GM12878 (cell line): ENCODE data around the gene GABRG2. TPM values are rescaled to one million over a fixed set of nuclear protein-coding genes. Genes with fewer than 3 reads are reported as not detected.

Experiments used
- ATAC-seq: fragments of 200-7000 bp; cut with Tn5 transposase; 3 replicates; pipeline ENCODE4 v1.9.1; 2020; ENCODE audit warnings: mild to moderate bottlenecking, moderate library complexity
- BruUV-seq: library from RNA; stranded (reverse); fragments of 400-500 nt; replicated peaks from 2 replicates; lab custom pipeline; 2021; lab: Mats Ljungman, UMichigan
- CTCF ChIA-PET: fragments of 300-600 bp; sonication (Branson Sonifier 250); formaldehyde crosslinking; extraction: SDS; loops from one replicate; lab custom pipeline; 2021; ENCODE audit warnings: inconsistent platforms; lab: Yijun Ruan, JAX
- POLR2A ChIA-PET: fragments of 350-600 bp; formaldehyde crosslinking; extraction: SDS; loops from one replicate; lab custom pipeline; 2021; ENCODE audit warnings: inconsistent platforms; lab: Charles Lee
- RAD21 ChIA-PET: fragments of 300-600 bp; sonication (Branson Sonifier 250); formaldehyde crosslinking; loops from one replicate; lab custom pipeline; 2023; ENCODE audit warnings: antibody characterized with exemption; ENCODE audit not compliant: unreplicated experiment; lab: Charles Lee
- SMC1A ChIA-PET: fragments of 300-600 bp; sonication (Branson Sonifier 250); formaldehyde crosslinking; loops from one replicate; lab custom pipeline; 2023; ENCODE audit not compliant: unreplicated experiment, uncharacterized antibody; lab: Charles Lee
- DNase-seq: peaks from one replicate; pipeline ENCODE4 v3.0.0-alpha.2; 2011; ENCODE audit warnings: low read depth, low spot score
- FAIRE-seq: peaks from 3 replicates; lab custom pipeline; 2011; peaks lifted over from hg19 to GRCh38; lab: Jason Lieb, UNC
- H2AFZ ChIP-seq: 2 replicates; pipeline ENCODE4 v1.6.0; 2011; ENCODE audit warnings: low read depth, low read length, control low read depth; ENCODE audit not compliant: control insufficient read depth
- H3K27ac ChIP-seq: 2 replicates; pipeline ENCODE4 v1.5.1; 2011; ENCODE audit warnings: control low read depth; ENCODE audit not compliant: control insufficient read depth, insufficient read depth
- H3K27me3 ChIP-seq, 2 experiments: replicated peaks in 1 of 2; 2 replicates each; pipeline versions ENCODE4 v1.6.0 to v1.6.1; 2011; ENCODE audit warnings: low read length in 1 of 2; ENCODE audit not compliant: control insufficient read depth in 2 of 2, insufficient read depth in 2 of 2
- H3K36me3 ChIP-seq, 2 experiments: 2 replicates each; pipeline ENCODE4 v1.5.1; 2011; ENCODE audit warnings: low read length in 1 of 2; ENCODE audit not compliant: control insufficient read depth in 2 of 2, insufficient read depth in 2 of 2
- H3K4me1 ChIP-seq: 2 replicates; pipeline ENCODE4 v1.6.1; 2011; ENCODE audit warnings: mild to moderate bottlenecking, low read length, moderate library complexity, mixed read lengths; ENCODE audit not compliant: control insufficient read depth, insufficient read depth
- H3K4me2 ChIP-seq: 2 replicates; pipeline ENCODE4 v1.6.0; 2011; ENCODE audit warnings: control low read depth; ENCODE audit not compliant: control insufficient read depth, insufficient read depth
- H3K4me3 ChIP-seq: fragments of 200-600 bp; sonication (generic); 2 replicates; pipeline ENCODE4 v1.5.1; 2016
- H3K79me2 ChIP-seq: 2 replicates; pipeline ENCODE4 v1.6.0; 2011; ENCODE audit warnings: low read length; ENCODE audit not compliant: control insufficient read depth, insufficient read depth
- H3K9ac ChIP-seq: 2 replicates; pipeline ENCODE4 v1.8.0; 2011; ENCODE audit warnings: low read length, control low read depth, mixed read lengths; ENCODE audit not compliant: control insufficient read depth, insufficient read depth
- H3K9me3 ChIP-seq: replicated peaks from 3 replicates; pipeline ENCODE4 v1.5.1; 2011; ENCODE audit warnings: mild to moderate bottlenecking, low read length; ENCODE audit not compliant: control insufficient read depth, insufficient read depth
- H4K20me1 ChIP-seq: 2 replicates; pipeline ENCODE4 v1.6.0; 2011; ENCODE audit not compliant: control insufficient read depth, insufficient read depth
- BCL3 ChIP-seq: IDR thresholded peaks from 2 replicates; pipeline ENCODE4 v1.6.1; 2011; ENCODE audit warnings: borderline replicate concordance, low read depth, mild to moderate bottlenecking, moderate library complexity, low read length; ENCODE audit not compliant: insufficient read depth, poor library complexity, severe bottlenecking
- CBFB ChIP-seq: IDR thresholded peaks from 2 replicates; pipeline ENCODE4 v1.6.1; 2016; ENCODE audit warnings: antibody characterized with exemption, low read depth
- CBX3 ChIP-seq: fragments of 200-600 bp; sonication (generic); IDR thresholded peaks from 2 replicates; pipeline ENCODE4 v1.6.1; 2016; ENCODE audit warnings: low read depth, borderline replicate concordance
- CTCF ChIP-seq, 3 experiments: IDR thresholded peaks in 2 of 3; conservative IDR thresholded peaks in 1 of 3; 2 replicates each; pipeline ENCODE4 v1.5.1; 2011; ENCODE audit warnings: low read depth in 3 of 3, low read length in 3 of 3, mild to moderate bottlenecking in 3 of 3, control low read depth in 2 of 3, moderate library complexity in 2 of 3, inconsistent platforms in 1 of 3, mixed read lengths in 1 of 3; ENCODE audit not compliant: control insufficient read depth in 2 of 3, insufficient read depth in 1 of 3; ENCODE audit errors: extremely low read depth in 1 of 3
- E2F4 ChIP-seq: IDR thresholded peaks from 2 replicates; pipeline ENCODE4 v1.6.1; 2012; ENCODE audit warnings: low read depth, low read length, improper control_type of control experiment
- EP300 ChIP-seq, 2 experiments: fragments of 150-350 bp in 1 of 2; IDR thresholded peaks; 2 replicates each; pipeline ENCODE4 v1.6.1; 2011 to 2012; ENCODE audit warnings: low read depth in 2 of 2, low read length in 2 of 2, borderline replicate concordance in 1 of 2, improper control_type of control experiment in 1 of 2, inconsistent platforms in 1 of 2; ENCODE audit not compliant: control insufficient read depth in 1 of 2
- EZH2 ChIP-seq: IDR thresholded peaks from 2 replicates; pipeline ENCODE4 v1.6.1; 2012; ENCODE audit warnings: low read depth, mild to moderate bottlenecking, control low read depth, inconsistent platforms, low read length, borderline replicate concordance; ENCODE audit not compliant: control insufficient read depth
- HDAC2 ChIP-seq: fragments of 200-600 bp; sonication (generic); IDR thresholded peaks from 2 replicates; pipeline ENCODE4 v1.6.1; 2017
- HDAC6 ChIP-seq: fragments of 200-600 bp; sonication (generic); IDR thresholded peaks from one replicate; pipeline ENCODE4 v1.8.0; 2017; ENCODE audit warnings: antibody characterized with exemption; ENCODE audit not compliant: unreplicated experiment
- JUNB ChIP-seq: IDR thresholded peaks from 2 replicates; pipeline ENCODE4 v1.6.1; 2016; ENCODE audit warnings: antibody characterized with exemption, mild to moderate bottlenecking
- KDM1A ChIP-seq: fragments of 200-600 bp; sonication (generic); IDR thresholded peaks from 2 replicates; pipeline ENCODE4 v1.6.1; 2016; ENCODE audit warnings: borderline replicate concordance
- MTA2 ChIP-seq: fragments of 450-650 bp; IDR thresholded peaks from 2 replicates; pipeline ENCODE4 v1.6.1; 2016; ENCODE audit warnings: low read depth, mild to moderate bottlenecking, moderate library complexity
- PAX5 ChIP-seq: IDR thresholded peaks from 2 replicates; pipeline ENCODE4 v1.6.1; 2011; ENCODE audit warnings: low read depth, low read length, borderline replicate concordance
- PAX8 ChIP-seq: fragments of 450-650 bp; IDR thresholded peaks from 2 replicates; pipeline ENCODE4 v1.6.1; 2017; ENCODE audit warnings: mild to moderate bottlenecking, moderate library complexity
- SMAD1 ChIP-seq: fragments of 450-650 bp; IDR thresholded peaks from 2 replicates; pipeline ENCODE4 v1.6.1; 2018; ENCODE audit warnings: mild to moderate bottlenecking, low read depth; ENCODE audit not compliant: partially characterized antibody
- SUZ12 ChIP-seq: fragments of 200-600 bp; sonication (generic); IDR thresholded peaks from one replicate; pipeline ENCODE4 v1.6.1; 2018; ENCODE audit warnings: antibody characterized with exemption, mild to moderate bottlenecking; ENCODE audit not compliant: unreplicated experiment
- YBX1 ChIP-seq: fragments of 450-650 bp; IDR thresholded peaks from 2 replicates; pipeline ENCODE4 v1.6.1; 2016; ENCODE audit warnings: antibody characterized with exemption
- ZNF622 ChIP-seq: fragments of 450-650 bp; IDR thresholded peaks from 2 replicates; pipeline ENCODE4 v1.6.1; 2017; ENCODE audit warnings: mild to moderate bottlenecking, inconsistent platforms
- WGBS: methylation state at CpG from one replicate; pipeline ENCODE4 v1.1.6; 2016; ENCODE audit warnings: low lambda C conversion rate; ENCODE audit not compliant: insufficient replicate concordance, insufficient coverage; ENCODE audit errors: missing lambda C conversion rate; 5-methylcytosine and 5-hydroxymethylcytosine counted together
- in situ Hi-C: fragments of 300-500 bp; cut with MboI; formaldehyde crosslinking; loops from 9 replicates; pipeline ENCODE4 v1.14.3; 2018; ENCODE audit warnings: mixed read lengths
- intact Hi-C: fragments of 100-400 bp; cut with micrococcal nuclease; formaldehyde crosslinking; loops from one replicate; pipeline ENCODE4 v1.14.2; 2022; ENCODE audit not compliant: unreplicated experiment
- polyA plus RNA-seq, 11 experiments: library from polyadenylated mRNA; depleted of rRNA in 4 of 11; unstranded in 6 of 11; stranded (reverse) in 5 of 11; fragments of >200 nt; fragmentation: Nextera tagmentation in 4 of 11; fragmentation: Illumina TruSeq in 1 of 11; extraction: Ambion mirVana in 4 of 11; extraction: Trizol in 1 of 11; gene quantifications; 1 replicate in 1 of 11; 2 replicates in 10 of 11; pipeline versions ENCODE4 v1.2.1 to v1.2.3, GENCODE V29; 2011 to 2016; ENCODE audit warnings: inconsistent platforms in 2 of 11, missing spikeins in 2 of 11, low read depth in 1 of 11
- total RNA-seq, 4 experiments: library from RNA; depleted of rRNA in 3 of 4; stranded (reverse); fragments of >200 nt in 3 of 4; fragmentation: Illumina TruSeq in 1 of 4; extraction: Trizol in 1 of 4; gene quantifications; 2 replicates each; pipeline versions ENCODE4 v1.2.1 to v1.2.3, GENCODE V29; 2013 to 2021

GABRG2 gene
- total and polyA plus RNA-seq, 10 of the 15 experiments (the other 5 are each of a cell fraction or from before 2014, with no cell fraction given), result 0.34 TPM; not detected in 9

GRCh38 chr5:162067162-162067561 lies 411 bp upstream of the GABRG2 start:
- Histone ChIP-seq H2AFZ (no peak overlapping the region), H3K9ac (no peak overlapping the region), H3K9me3 (no peaks in the 10 kb centered on the region), H3K27me3 (no peaks in the 10 kb centered on the region; a peak in 1 of 4 replicates), H3K36me3 (no peaks in the 10 kb centered on the region), H3K27ac (no peak overlapping the region), H3K4me3 (no peak overlapping the region), H4K20me1 (no peaks in the 10 kb centered on the region), H3K4me1 (no peaks in the 10 kb centered on the region), H3K4me2 (no peak overlapping the region), H3K79me2 (no peaks in the 10 kb centered on the region)
- SMC1A ChIA-PET, result no interaction called here
- DNase-seq, result no peak
- CTCF ChIA-PET, result no interaction called here
- intact Hi-C loops (no loop called here), in situ Hi-C loops (no loop called here)
- RAD21 ChIA-PET, result no interaction called here
- FAIRE-seq, result no peak
- ATAC-seq, result no peak
- 2% methylated on average over 7 of the region's 7 CpGs for WGBS
- BruUV-seq, result no TSS peak
- POLR2A ChIA-PET, result no interaction called here
- TF ChIP-seq EP300 (IDR thresholded peaks at IDR 0.05; ENCODE audit: borderline replicate concordance in 1 of 2, control insufficient read depth in 1 of 2, low read depth in 2 of 2, low read length in 2 of 2), result no peak
- no peak for TF ChIP-seq JUNB
- no peak for TF ChIP-seq HDAC6
- no peak for TF ChIP-seq MTA2
- TF ChIP-seq EZH2, result no peak
- TF ChIP-seq ZNF622, result no peak
- no peak for TF ChIP-seq BCL3
- no peak for TF ChIP-seq HDAC2
- no peak for TF ChIP-seq E2F4
- no peak for TF ChIP-seq PAX5
- no peak for TF ChIP-seq YBX1
- no peak for TF ChIP-seq CBX3
- TF ChIP-seq SMAD1, result no peak
- TF ChIP-seq CBFB, result no peak
- no peak for TF ChIP-seq PAX8
- no peak for TF ChIP-seq CTCF (IDR thresholded peaks at IDR 0.05 in 2 of 3, conservative IDR thresholded peaks at IDR 0.05 in 1 of 3; ENCODE audit: control insufficient read depth in 2 of 3, extremely low read depth in 1 of 3, insufficient read depth in 1 of 3, low read depth in 3 of 3, low read length in 3 of 3)
- TF ChIP-seq SUZ12, result no peak
- no peak for TF ChIP-seq KDM1A
